Measurements from ENCODE around the gene CYB5R3. TPM values are rescaled to one million over a fixed set of nuclear protein-coding genes. Genes with fewer than 3 reads are reported as not detected.
"Not testable (repeated sequence)": the region's sequence is repeated elsewhere in the genome, so short reads cannot be mapped to it uniquely, and the experiment has no call there.

The CYB5R3 gene
- total RNA-seq, 1 experiment from 2014 or later: 86.8 TPM

- DNase-seq: peak; percentile 31
- Histone ChIP-seq H3K4me3 (ENCODE audit: insufficient read depth, low read depth, low read length) (no peak overlapping the region), H3K27me3 (ENCODE audit: control insufficient read depth, insufficient read depth, low read length) (no peaks in the 10 kb centered on the region), H3K36me3 (replicated peaks; ENCODE audit: control insufficient read depth, insufficient read depth, low read length) (peaks cover 15% of the 10 kb centered on the region)
Measured at GRCh38 chr22:42626951-42627625, 22.1 kb downstream of the CYB5R3 start.

- Histone ChIP-seq H3K27me3 (ENCODE audit: control insufficient read depth, insufficient read depth, low read length) (no peaks in the 10 kb centered on the region), H3K4me3 (ENCODE audit: insufficient read depth, low read depth, low read length) (no peak overlapping the region), H3K36me3 (replicated peaks; ENCODE audit: control insufficient read depth, insufficient read depth, low read length) (peaks cover 15% of the 10 kb centered on the region)
- peak; percentile 18 for DNase-seq
Measured at GRCh38 chr22:42626431-42626830, 22.8 kb downstream of the CYB5R3 start.

- peak; percentile 14 for DNase-seq
- Histone ChIP-seq H3K4me3 (ENCODE audit: insufficient read depth, low read depth, low read length) (no peak overlapping the region), H3K27me3 (ENCODE audit: control insufficient read depth, insufficient read depth, low read length) (no peaks in the 10 kb centered on the region), H3K36me3 (replicated peaks; ENCODE audit: control insufficient read depth, insufficient read depth, low read length) (peaks cover 17% of the 10 kb centered on the region)
Measured at GRCh38 chr22:42625416-42625815, 23.8 kb downstream of the CYB5R3 start.

GRCh38 chr22:42624551-42625106 is 24.6 kb downstream of the CYB5R3 start:
- Histone ChIP-seq H3K36me3 (replicated peaks; ENCODE audit: control insufficient read depth, insufficient read depth, low read length) (peaks cover 17% of the 10 kb centered on the region), H3K4me3 (ENCODE audit: insufficient read depth, low read depth, low read length) (no peak overlapping the region), H3K27me3 (ENCODE audit: control insufficient read depth, insufficient read depth, low read length) (no peaks in the 10 kb centered on the region)
- DNase-seq: peak; percentile 20

GRCh38 chr22:42623756-42624441 is 25.3 kb downstream of the CYB5R3 start:
- no peak for DNase-seq
- Histone ChIP-seq H3K4me3 (ENCODE audit: insufficient read depth, low read depth, low read length) (no peak overlapping the region), H3K27me3 (ENCODE audit: control insufficient read depth, insufficient read depth, low read length) (no peaks in the 10 kb centered on the region), H3K36me3 (replicated peaks; ENCODE audit: control insufficient read depth, insufficient read depth, low read length) (peaks cover 15% of the 10 kb centered on the region)

GRCh38 chr22:42623301-42623751 is 25.9 kb downstream of the CYB5R3 start:
- Histone ChIP-seq H3K27me3 (ENCODE audit: control insufficient read depth, insufficient read depth, low read length) (no peaks in the 10 kb centered on the region), H3K4me3 (ENCODE audit: insufficient read depth, low read depth, low read length) (no peak overlapping the region), H3K36me3 (replicated peaks; ENCODE audit: control insufficient read depth, insufficient read depth, low read length) (peaks cover 15% of the 10 kb centered on the region)
- DNase-seq: no peak

GRCh38 chr22:42622061-42622710 is 27.0 kb downstream of the CYB5R3 start:
- DNase-seq: peak; percentile 58
- peaks cover 10% of the 10 kb centered on the region for H3K36me3 ChIP-seq (replicated peaks; ENCODE audit: control insufficient read depth, insufficient read depth, low read length)
- no peak overlapping the region for H3K4me3 ChIP-seq (ENCODE audit: insufficient read depth, low read depth, low read length)

GRCh38 chr22:42621505-42622002 is 27.6 kb downstream of the CYB5R3 start:
- H3K36me3 ChIP-seq (replicated peaks; ENCODE audit: control insufficient read depth, insufficient read depth, low read length): peaks cover 7% of the 10 kb centered on the region
- no peak overlapping the region for H3K4me3 ChIP-seq (ENCODE audit: insufficient read depth, low read depth, low read length)
- DNase-seq: peak; percentile 99
- no peaks in the 10 kb centered on the region for H3K27me3 ChIP-seq (ENCODE audit: control insufficient read depth, insufficient read depth, low read length)

More at GRCh38 chr22:42622061-42622710, 27.0 kb downstream of the CYB5R3 start:
- H3K27me3 ChIP-seq (ENCODE audit: control insufficient read depth, insufficient read depth, low read length): no peaks in the 10 kb centered on the region

- H3K36me3 ChIP-seq (replicated peaks; ENCODE audit: control insufficient read depth, insufficient read depth, low read length): peaks cover 2% of the 10 kb centered on the region; the same call in 1 of the 2 replicates
- H3K27me3 ChIP-seq (ENCODE audit: control insufficient read depth, insufficient read depth, low read length): no peaks in the 10 kb centered on the region
- DNase-seq: no peak
- H3K4me3 ChIP-seq (ENCODE audit: insufficient read depth, low read depth, low read length): no peak overlapping the region
Measured at GRCh38 chr22:42620084-42620483, 29.1 kb downstream of the CYB5R3 start.

GRCh38 chr22:42619261-42620063 is 29.7 kb downstream of the CYB5R3 start:
- H3K4me3 ChIP-seq (ENCODE audit: insufficient read depth, low read depth, low read length): no peak overlapping the region
- H3K36me3 ChIP-seq (replicated peaks; ENCODE audit: control insufficient read depth, insufficient read depth, low read length): peaks cover 2% of the 10 kb centered on the region; the same call in 1 of the 2 replicates
- H3K27me3 ChIP-seq (ENCODE audit: control insufficient read depth, insufficient read depth, low read length): no peaks in the 10 kb centered on the region
- DNase-seq: peak; percentile 63

GRCh38 chr22:42617155-42617983 is 31.8 kb downstream of the CYB5R3 start:
- peak; percentile 58 for DNase-seq
- H3K36me3 ChIP-seq (replicated peaks; ENCODE audit: control insufficient read depth, insufficient read depth, low read length): peaks cover 1% of the 10 kb centered on the region; the same call in 1 of the 2 replicates
- no peaks in the 10 kb centered on the region for H3K27me3 ChIP-seq (ENCODE audit: control insufficient read depth, insufficient read depth, low read length)
- H3K4me3 ChIP-seq (ENCODE audit: insufficient read depth, low read depth, low read length): no peak overlapping the region

- H3K27me3 ChIP-seq (ENCODE audit: control insufficient read depth, insufficient read depth, low read length); DNase-seq; H3K36me3 ChIP-seq (replicated peaks; ENCODE audit: control insufficient read depth, insufficient read depth, low read length): not testable (repeated sequence)
- H3K4me3 ChIP-seq (ENCODE audit: insufficient read depth, low read depth, low read length): 0 out of 2 replicates have a peak overlapping the region, but pooled peaks have one; percentile 11
Measured at GRCh38 chr22:42615860-42616175, 33.4 kb downstream of the CYB5R3 start.
